IPS-18c (cell line): ENCODE results near the gene PARM1.

Experiments used
- H3K4me3 ChIP-seq: 2 replicates; pipeline ENCODE4 v1.7.0; 2013; ENCODE audit warnings: low read depth, mild to moderate bottlenecking, low read length, moderate library complexity; ENCODE audit not compliant: insufficient read depth
- H3K9me3 ChIP-seq: one replicate; pipeline ENCODE4 v1.6.1; 2013; ENCODE audit warnings: mild to moderate bottlenecking, low read length, moderate library complexity; ENCODE audit not compliant: control insufficient read depth, insufficient read depth

The PARM1 gene

GRCh38 chr4:75004755-75005668 is 72.1 kb downstream of the PARM1 start:
- Histone ChIP-seq H3K4me3 (no peak overlapping the region), H3K9me3 (peaks cover 4% of the 10 kb centered on the region)

GRCh38 chr4:75005727-75006126 is 72.8 kb downstream of the PARM1 start:
- Histone ChIP-seq H3K9me3 (peaks cover 4% of the 10 kb centered on the region), H3K4me3 (no peak overlapping the region)

- Histone ChIP-seq H3K9me3 (peaks cover 4% of the 10 kb centered on the region), H3K4me3 (no peak overlapping the region)
These were observed 75.0 kb downstream of the PARM1 start for GRCh38 chr4:75007891-75008290.

- Histone ChIP-seq H3K4me3 (no peak overlapping the region), H3K9me3 (peaks cover 4% of the 10 kb centered on the region)
These were observed 76.2 kb downstream of the PARM1 start for GRCh38 chr4:75009138-75009537.

GRCh38 chr4:75011131-75011795 is 78.3 kb downstream of the PARM1 start:
- H3K9me3 ChIP-seq, result peaks cover 4% of the 10 kb centered on the region
- no peak overlapping the region for H3K4me3 ChIP-seq

- Histone ChIP-seq H3K4me3 (no peak overlapping the region), H3K9me3 (no peaks in the 10 kb centered on the region)
These were observed 82.7 kb downstream of the PARM1 start for GRCh38 chr4:75015627-75016026.

- H3K9me3 ChIP-seq, result no peaks in the 10 kb centered on the region
- no peak overlapping the region for H3K4me3 ChIP-seq
These were observed 83.6 kb downstream of the PARM1 start for GRCh38 chr4:75016472-75016871.

GRCh38 chr4:75018811-75019479 is 86.0 kb downstream of the PARM1 start:
- Histone ChIP-seq H3K9me3 (no peaks in the 10 kb centered on the region), H3K4me3 (no peak overlapping the region)

GRCh38 chr4:75025431-75025830 is 92.5 kb downstream of the PARM1 start:
- Histone ChIP-seq H3K4me3 (no peak overlapping the region), H3K9me3 (no peaks in the 10 kb centered on the region)

GRCh38 chr4:75028196-75028854 is 95.4 kb downstream of the PARM1 start:
- Histone ChIP-seq H3K4me3 (no peak overlapping the region), H3K9me3 (no peaks in the 10 kb centered on the region)

- H3K4me3 ChIP-seq, result no peak overlapping the region
- H3K9me3 ChIP-seq, result no peaks in the 10 kb centered on the region
These were observed 97.1 kb downstream of the PARM1 start for GRCh38 chr4:75030028-75030427.

- H3K4me3 ChIP-seq, result no peak overlapping the region
These were observed 97.8 kb downstream of the PARM1 start for GRCh38 chr4:75030649-75031235.

GRCh38 chr4:75031775-75032174 is 98.9 kb downstream of the PARM1 start:
- Histone ChIP-seq H3K4me3 (no peak overlapping the region), H3K9me3 (no peaks in the 10 kb centered on the region)

More at GRCh38 chr4:75030649-75031235, 97.8 kb downstream of the PARM1 start:
- H3K9me3 ChIP-seq, result no peaks in the 10 kb centered on the region

GRCh38 chr4:75034523-75034922 is 101.6 kb downstream of the PARM1 start:
- Histone ChIP-seq H3K4me3 (no peak overlapping the region), H3K9me3 (no peaks in the 10 kb centered on the region)

GRCh38 chr4:75035321-75035720 is 102.4 kb downstream of the PARM1 start:
- no peaks in the 10 kb centered on the region for H3K9me3 ChIP-seq
- H3K4me3 ChIP-seq, result no peak overlapping the region

GRCh38 chr4:75036046-75036830 is 103.3 kb downstream of the PARM1 start:
- Histone ChIP-seq H3K4me3 (no peak overlapping the region), H3K9me3 (no peaks in the 10 kb centered on the region)
